ENCODE results near the gene SLC5A9.
"Not testable (repeated sequence)": the region's sequence is repeated elsewhere in the genome, so short reads cannot be mapped to it uniquely, and the experiment has no call there.

Gene SLC5A9

GRCh38 chr1:48248356-48248755, 25.8 kb downstream of the SLC5A9 start:
- H3K4me1 Mint-ChIP-seq (ENCODE audit: low read depth) = peaks cover 10% of the 10 kb centered on the region
- H3K9me3 Mint-ChIP-seq = no peaks in the 10 kb centered on the region
- no peak overlapping the region for H3K27ac Mint-ChIP-seq
- no peaks in the 10 kb centered on the region for H3K36me3 Mint-ChIP-seq (ENCODE audit: low read depth)
- H3K4me3 Mint-ChIP-seq = no peak overlapping the region
- peaks cover 11% of the 10 kb centered on the region for H3K27me3 Mint-ChIP-seq

DNA sequence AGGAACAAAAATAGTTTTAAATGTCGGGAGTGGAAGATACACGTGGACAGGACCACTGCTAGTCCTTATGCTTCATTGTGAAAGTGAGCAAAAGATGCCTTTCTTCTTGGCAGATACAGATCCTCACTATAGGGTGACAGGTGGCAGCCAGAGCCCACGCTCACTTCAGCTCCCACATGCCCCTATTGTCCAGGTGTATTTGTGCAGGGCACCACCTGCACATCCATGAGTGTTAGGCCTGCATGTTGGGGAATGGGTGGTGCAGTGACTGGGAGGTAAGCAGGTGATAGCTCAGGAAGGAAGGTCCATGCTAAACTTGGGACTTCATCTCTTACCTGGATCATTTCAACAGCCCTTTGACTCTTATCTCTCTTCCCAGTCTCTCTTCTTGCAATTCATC, 27.4 kb downstream of the SLC5A9 start:
- no peak overlapping the region for H3K27ac Mint-ChIP-seq
- H3K27me3 Mint-ChIP-seq = peaks cover 11% of the 10 kb centered on the region
- no peaks in the 10 kb centered on the region for H3K9me3 Mint-ChIP-seq
- no peaks in the 10 kb centered on the region for H3K36me3 Mint-ChIP-seq (ENCODE audit: low read depth)
- H3K4me3 Mint-ChIP-seq = no peak overlapping the region
- peaks cover 10% of the 10 kb centered on the region for H3K4me1 Mint-ChIP-seq (ENCODE audit: low read depth)

DNA sequence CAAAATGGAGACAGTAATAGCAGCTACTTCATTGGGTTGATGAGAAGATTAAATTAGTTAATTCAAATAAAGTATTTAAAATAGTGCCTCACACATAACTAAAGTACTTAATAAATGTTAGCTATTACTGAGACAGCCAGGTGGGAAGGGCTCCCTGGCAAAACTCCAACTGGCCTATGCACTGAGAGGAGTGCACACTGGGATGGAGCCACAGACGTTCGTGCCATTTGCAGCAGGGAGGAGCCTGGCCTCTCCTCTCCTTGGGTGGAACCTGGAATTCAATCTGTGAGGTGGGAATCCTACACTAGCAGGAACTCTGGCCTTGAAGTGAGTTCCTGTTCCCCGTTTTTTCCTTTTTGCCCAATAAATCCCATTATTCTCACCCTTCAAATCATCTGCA, 28.1 kb downstream of the SLC5A9 start:
- H3K27ac Mint-ChIP-seq = no peak overlapping the region
- no peak overlapping the region for H3K4me3 Mint-ChIP-seq
- H3K36me3 Mint-ChIP-seq (ENCODE audit: low read depth) = no peaks in the 10 kb centered on the region
- peaks cover 6% of the 10 kb centered on the region for H3K4me1 Mint-ChIP-seq (ENCODE audit: low read depth)
- no peaks in the 10 kb centered on the region for H3K9me3 Mint-ChIP-seq
- peaks cover 11% of the 10 kb centered on the region for H3K27me3 Mint-ChIP-seq

- H3K27ac Mint-ChIP-seq = no peak overlapping the region
- no peaks in the 10 kb centered on the region for H3K9me3 Mint-ChIP-seq
- H3K4me3 Mint-ChIP-seq = no peak overlapping the region
- H3K4me1 Mint-ChIP-seq (ENCODE audit: low read depth) = peaks cover 6% of the 10 kb centered on the region
- H3K27me3 Mint-ChIP-seq = peaks cover 18% of the 10 kb centered on the region
- no peaks in the 10 kb centered on the region for H3K36me3 Mint-ChIP-seq (ENCODE audit: low read depth)
These were observed 28.8 kb downstream of the SLC5A9 start for GRCh38 chr1:48251323-48251722.

DNA sequence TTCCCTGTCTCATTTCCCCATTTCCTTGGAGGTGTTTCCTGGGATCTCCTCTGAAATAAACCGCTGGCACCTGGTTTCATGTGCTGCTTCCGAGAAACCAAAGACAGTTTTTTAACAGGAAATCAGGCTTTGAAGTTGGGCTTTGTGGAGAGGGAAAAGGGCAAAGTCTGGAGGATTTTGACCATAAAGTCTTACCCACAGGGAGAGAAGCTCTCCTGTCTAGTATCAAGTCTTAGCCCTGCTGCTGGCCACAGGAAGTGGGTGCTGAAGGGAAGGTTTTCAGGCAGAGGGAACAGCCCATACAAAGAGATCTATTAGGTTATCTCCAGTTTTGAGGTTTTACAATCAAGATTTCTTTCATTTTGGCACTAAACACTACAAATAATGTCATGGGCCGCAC, 29.3 kb downstream of the SLC5A9 start:
- no peak overlapping the region for H3K4me3 Mint-ChIP-seq
- H3K9me3 Mint-ChIP-seq = no peaks in the 10 kb centered on the region
- no peaks in the 10 kb centered on the region for H3K36me3 Mint-ChIP-seq (ENCODE audit: low read depth)
- H3K4me1 Mint-ChIP-seq (ENCODE audit: low read depth) = peaks cover 6% of the 10 kb centered on the region
- no peak overlapping the region for H3K27ac Mint-ChIP-seq
- H3K27me3 Mint-ChIP-seq = peaks cover 18% of the 10 kb centered on the region

- Mint-ChIP-seq H3K4me1 (ENCODE audit: low read depth) (peaks cover 6% of the 10 kb centered on the region), H3K27me3 (peaks cover 19% of the 10 kb centered on the region), H3K4me3 (no peak overlapping the region), H3K9me3 (no peaks in the 10 kb centered on the region), H3K27ac (no peak overlapping the region), H3K36me3 (ENCODE audit: low read depth) (no peaks in the 10 kb centered on the region)
These were observed 31.7 kb downstream of the SLC5A9 start for GRCh38 chr1:48254254-48254653.

DNA sequence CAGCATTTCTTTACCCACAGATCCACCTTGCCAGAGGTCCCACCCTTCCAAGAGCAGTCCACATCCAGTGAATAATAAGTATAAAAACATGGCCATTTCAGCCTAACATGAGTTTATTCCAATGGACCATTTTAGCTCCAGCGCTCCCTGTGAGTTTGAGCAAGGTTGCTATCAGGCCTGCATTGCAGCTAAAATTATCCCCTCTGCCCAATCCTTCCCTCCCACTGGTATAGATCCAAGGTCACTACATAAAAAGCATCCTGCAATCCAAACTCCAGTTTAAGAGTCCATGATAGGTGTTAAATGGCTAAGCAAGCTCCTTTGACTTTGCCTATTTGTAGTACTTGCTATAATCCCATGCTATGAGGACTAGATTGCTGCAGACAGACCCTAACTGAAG, 35.6 kb downstream of the SLC5A9 start:
- Mint-ChIP-seq H3K27me3 (peaks cover 13% of the 10 kb centered on the region), H3K4me3 (no peak overlapping the region), H3K4me1 (ENCODE audit: low read depth) (no peaks in the 10 kb centered on the region), H3K27ac (no peak overlapping the region), H3K36me3 (ENCODE audit: low read depth) (no peaks in the 10 kb centered on the region), H3K9me3 (no peaks in the 10 kb centered on the region)

DNA sequence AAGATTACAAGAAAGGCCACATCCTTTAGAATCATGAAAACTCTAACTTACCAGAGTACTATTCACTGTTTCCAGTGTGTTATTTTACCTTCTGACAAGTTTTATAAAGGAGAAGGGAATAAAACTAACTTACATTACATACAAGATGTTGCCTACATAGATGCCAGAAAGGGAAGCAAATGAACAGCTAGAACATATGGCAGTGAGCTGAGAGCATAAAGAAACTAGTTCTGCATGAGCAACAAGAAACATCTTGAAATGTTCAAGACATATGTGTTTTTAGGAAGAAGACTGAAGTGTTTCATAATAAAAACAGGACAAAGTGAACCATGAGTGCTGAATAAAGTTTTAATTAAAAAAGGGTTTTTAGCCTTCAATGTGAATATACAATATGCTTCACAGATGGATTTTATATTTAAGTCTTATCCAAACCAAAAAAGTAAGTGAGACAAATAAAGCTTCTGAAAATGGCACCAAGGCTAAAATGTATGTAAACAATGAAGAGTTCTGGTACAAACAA, 39.4 kb downstream of the SLC5A9 start:
- H3K4me1 Mint-ChIP-seq (ENCODE audit: low read depth) = no peaks in the 10 kb centered on the region
- H3K4me3 Mint-ChIP-seq = no peak overlapping the region
- H3K36me3 Mint-ChIP-seq (ENCODE audit: low read depth) = no peaks in the 10 kb centered on the region
- no peak overlapping the region for H3K27ac Mint-ChIP-seq
- no peaks in the 10 kb centered on the region for H3K9me3 Mint-ChIP-seq
- H3K27me3 Mint-ChIP-seq = peaks cover 11% of the 10 kb centered on the region

DNA sequence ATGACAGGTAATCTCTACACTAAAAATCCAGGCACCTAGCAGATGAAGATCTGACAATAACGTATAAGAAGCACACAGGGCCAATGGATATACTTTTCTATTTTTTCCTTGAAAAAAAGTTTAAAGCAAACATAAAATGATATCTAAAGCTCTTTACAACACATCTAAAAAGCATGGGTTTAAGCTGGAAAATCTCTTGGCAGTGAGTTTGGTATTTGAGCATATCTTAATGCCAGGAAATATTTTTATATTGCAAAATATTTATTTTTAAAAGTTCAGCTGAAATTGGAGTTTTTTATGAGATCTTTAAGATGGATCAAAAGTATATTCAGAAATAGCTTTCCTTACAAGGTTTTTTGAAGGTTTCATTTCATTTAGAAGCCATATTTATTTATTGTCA, 40.5 kb downstream of the SLC5A9 start:
- H3K36me3 Mint-ChIP-seq (ENCODE audit: low read depth) = no peaks in the 10 kb centered on the region
- peaks cover 11% of the 10 kb centered on the region for H3K27me3 Mint-ChIP-seq
- H3K4me1 Mint-ChIP-seq (ENCODE audit: low read depth) = no peaks in the 10 kb centered on the region
- no peaks in the 10 kb centered on the region for H3K9me3 Mint-ChIP-seq
- H3K27ac Mint-ChIP-seq = no peak overlapping the region
- no peak overlapping the region for H3K4me3 Mint-ChIP-seq

GRCh38 chr1:48266576-48266975, 44.1 kb downstream of the SLC5A9 start:
- Mint-ChIP-seq H3K27ac (no peak overlapping the region), H3K4me3 (no peak overlapping the region), H3K9me3 (no peaks in the 10 kb centered on the region), H3K36me3 (ENCODE audit: low read depth) (no peaks in the 10 kb centered on the region), H3K27me3 (peaks cover 5% of the 10 kb centered on the region), H3K4me1 (ENCODE audit: low read depth) (no peaks in the 10 kb centered on the region)

- not testable (repeated sequence) for H3K27me3 Mint-ChIP-seq; H3K27ac Mint-ChIP-seq; H3K9me3 Mint-ChIP-seq; H3K36me3 Mint-ChIP-seq (ENCODE audit: low read depth); H3K4me3 Mint-ChIP-seq; H3K4me1 Mint-ChIP-seq (ENCODE audit: low read depth)
These were observed 54.9 kb downstream of the SLC5A9 start for GRCh38 chr1:48277437-48277836.

DNA sequence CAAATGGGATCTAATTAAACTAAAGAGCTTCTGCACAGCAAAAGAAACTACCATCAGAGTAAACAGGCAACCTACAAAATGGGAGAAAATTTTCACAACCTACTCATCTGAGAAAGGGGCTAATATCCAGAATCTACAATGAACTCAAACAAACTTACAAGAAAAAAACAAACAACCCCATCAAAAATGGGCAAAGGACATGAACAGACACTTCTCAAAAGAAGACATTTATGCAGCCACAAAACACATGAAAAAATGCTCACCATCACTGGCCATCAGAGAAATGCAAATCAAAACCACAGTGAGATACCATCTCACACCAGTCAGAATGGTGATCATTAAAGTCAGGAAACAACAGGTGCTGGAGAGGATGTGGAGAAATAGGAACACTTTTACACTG, 59.8 kb downstream of the SLC5A9 start:
- H3K4me3 Mint-ChIP-seq; H3K27ac Mint-ChIP-seq; H3K4me1 Mint-ChIP-seq (ENCODE audit: low read depth); H3K9me3 Mint-ChIP-seq; H3K27me3 Mint-ChIP-seq; H3K36me3 Mint-ChIP-seq (ENCODE audit: low read depth): not testable (repeated sequence)

DNA sequence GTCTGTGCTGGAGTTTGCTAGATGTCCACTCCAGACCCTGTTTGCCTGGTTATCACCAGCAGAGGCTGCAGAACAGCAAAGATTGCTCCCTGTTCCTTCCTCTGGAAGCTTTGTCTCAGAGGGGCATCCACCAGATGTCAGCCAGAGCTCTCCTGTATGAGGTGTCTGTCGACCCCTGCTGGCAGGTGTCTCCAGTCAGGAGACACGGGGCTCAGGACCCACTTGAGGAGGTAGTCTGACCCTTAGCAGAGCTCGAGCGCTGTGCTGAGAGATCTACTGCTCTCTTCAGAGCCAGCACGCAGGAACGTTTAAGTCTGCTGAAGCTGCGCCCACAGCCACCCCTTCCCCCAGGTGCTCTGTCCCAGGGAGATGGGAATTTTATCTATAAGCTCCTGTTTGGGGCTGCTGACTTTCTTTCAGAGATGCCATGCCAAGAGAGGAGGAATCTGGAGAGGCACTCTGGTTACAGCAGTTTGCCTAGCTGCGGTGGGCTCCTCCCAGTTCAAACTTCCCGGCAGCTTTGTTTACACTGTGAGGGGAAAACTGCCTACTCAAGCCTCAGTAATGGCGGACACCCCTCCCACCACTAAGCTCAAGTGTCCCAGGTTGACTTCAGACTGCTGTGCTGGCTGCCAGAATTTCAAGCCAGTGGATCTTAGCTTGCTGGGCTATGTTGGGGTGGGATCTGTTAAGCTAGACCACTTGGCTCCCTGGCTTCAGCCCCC, 62.3 kb downstream of the SLC5A9 start:
- H3K27ac Mint-ChIP-seq; H3K27me3 Mint-ChIP-seq; H3K9me3 Mint-ChIP-seq; H3K4me3 Mint-ChIP-seq; H3K36me3 Mint-ChIP-seq (ENCODE audit: low read depth); H3K4me1 Mint-ChIP-seq (ENCODE audit: low read depth): not testable (repeated sequence)

GRCh38 chr1:48285525-48285924, 63.0 kb downstream of the SLC5A9 start:
- H3K4me1 Mint-ChIP-seq (ENCODE audit: low read depth) = no peaks in the 10 kb centered on the region
- no peak overlapping the region for H3K27ac Mint-ChIP-seq
- no peaks in the 10 kb centered on the region for H3K9me3 Mint-ChIP-seq
- H3K4me3 Mint-ChIP-seq = no peak overlapping the region
- no peaks in the 10 kb centered on the region for H3K36me3 Mint-ChIP-seq (ENCODE audit: low read depth)
- no peaks in the 10 kb centered on the region for H3K27me3 Mint-ChIP-seq

DNA sequence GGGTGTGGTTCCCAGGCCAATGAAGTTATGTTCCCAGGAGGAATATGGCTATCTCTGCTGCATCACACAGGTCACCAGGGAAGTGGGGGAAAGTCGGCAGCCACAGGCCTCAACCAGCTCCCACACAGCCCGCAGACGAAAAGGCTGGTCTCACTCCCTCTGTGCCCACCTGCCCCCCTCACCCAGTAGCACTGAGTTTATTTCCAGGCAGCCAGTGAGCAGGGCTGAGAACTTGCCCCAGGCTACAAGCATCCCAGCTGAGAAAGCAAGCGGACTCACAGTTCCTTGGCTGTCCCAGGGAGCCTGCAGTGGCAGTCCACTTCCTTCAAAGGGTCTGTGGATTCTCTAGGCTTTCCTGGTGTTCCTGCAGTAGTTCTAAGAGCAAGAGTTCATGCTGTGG, 68.9 kb downstream of the SLC5A9 start:
- H3K9me3 Mint-ChIP-seq = no peaks in the 10 kb centered on the region
- H3K4me3 Mint-ChIP-seq = no peak overlapping the region
- H3K4me1 Mint-ChIP-seq (ENCODE audit: low read depth) = no peaks in the 10 kb centered on the region
- H3K27ac Mint-ChIP-seq = no peak overlapping the region
- no peaks in the 10 kb centered on the region for H3K27me3 Mint-ChIP-seq
- no peaks in the 10 kb centered on the region for H3K36me3 Mint-ChIP-seq (ENCODE audit: low read depth)

GRCh38 chr1:48292706-48293105, 70.2 kb downstream of the SLC5A9 start:
- Mint-ChIP-seq H3K4me3 (no peak overlapping the region), H3K9me3 (no peaks in the 10 kb centered on the region), H3K4me1 (ENCODE audit: low read depth) (no peaks in the 10 kb centered on the region), H3K27ac (no peak overlapping the region), H3K27me3 (no peaks in the 10 kb centered on the region), H3K36me3 (ENCODE audit: low read depth) (no peaks in the 10 kb centered on the region)

All from stimulated activated naive CD8-positive, alpha-beta T cell treated with anti-CD3 and anti-CD28 coated beads, Interleukin-15, Interleukin-2, amounts not matched to agents 100 ng/mL and 50 ng/mL, for 24 hours (primary cell).